ENCODE measurements around the gene PIP5KL1. TPM values are rescaled to one million over a fixed set of nuclear protein-coding genes. Genes with fewer than 3 reads are reported as not detected.

The PIP5KL1 gene
- total RNA-seq, 1 donor from 2014 or later, result 3.4 TPM

- Mint-ChIP-seq H3K4me3 (ENCODE audit: low read depth) (peak overlapping the region; percentile 38), H3K27me3 (ENCODE audit: low read depth) (peaks cover 16% of the 10 kb centered on the region), H3K36me3 (ENCODE audit: low read depth) (peaks cover 5% of the 10 kb centered on the region), H3K9me3 (no peaks in the 10 kb centered on the region), H3K4me1 (ENCODE audit: low read depth) (peaks cover 20% of the 10 kb centered on the region), H3K27ac (no peak overlapping the region)
- DNase-seq (ENCODE audit: low spot score), result no peak
- intact Hi-C loops (cut with micrococcal nuclease), result no loop called here
Observed at GRCh38 chr9:127928676-127929624, 1.6 kb downstream of the PIP5KL1 start.

DNA sequence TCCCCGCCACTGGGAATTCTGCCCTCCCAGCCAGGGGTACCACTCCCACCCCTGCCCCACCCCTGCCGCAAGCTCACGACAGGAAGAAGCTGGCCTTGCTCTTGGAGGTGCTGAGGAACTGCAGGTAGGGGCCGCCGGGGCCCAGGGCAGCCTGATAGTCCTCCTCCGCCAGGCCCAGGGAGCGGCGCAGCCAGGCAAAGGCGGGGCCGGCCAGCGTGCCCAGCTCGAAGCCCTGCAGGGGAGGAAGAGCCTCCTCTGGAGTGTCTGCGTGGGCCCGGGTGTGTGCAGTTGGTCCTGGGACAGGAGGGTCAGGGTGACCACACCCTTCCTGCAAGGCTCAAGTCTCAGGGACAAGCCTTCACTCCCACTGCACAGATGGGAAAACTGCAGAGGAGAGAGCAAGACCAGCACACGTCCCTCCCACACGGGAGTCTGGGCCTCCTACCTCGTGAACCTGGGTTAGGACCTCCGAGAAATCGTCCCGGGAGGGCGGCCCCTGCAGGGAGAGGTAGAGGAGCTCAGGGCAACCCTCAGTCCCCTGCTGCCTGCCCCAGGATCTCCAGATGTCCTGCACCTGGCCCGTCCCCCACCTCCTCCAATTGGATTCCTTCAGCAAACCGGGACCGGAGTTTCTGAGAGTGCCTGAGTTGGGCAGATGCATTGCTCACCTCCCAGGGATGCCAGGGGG lies 2.4 kb downstream of the PIP5KL1 start:
- no peak for DNase-seq (ENCODE audit: low spot score)
- peak overlapping the region; percentile 38 for H3K4me3 Mint-ChIP-seq (ENCODE audit: low read depth)
- H3K27ac Mint-ChIP-seq, result no peak overlapping the region
- no peaks in the 10 kb centered on the region for H3K9me3 Mint-ChIP-seq
- peaks cover 20% of the 10 kb centered on the region for H3K4me1 Mint-ChIP-seq (ENCODE audit: low read depth)
- H3K36me3 Mint-ChIP-seq (ENCODE audit: low read depth), result peaks cover 4% of the 10 kb centered on the region
- intact Hi-C loops (cut with micrococcal nuclease), result no loop called here
- H3K27me3 Mint-ChIP-seq (ENCODE audit: low read depth), result peaks cover 19% of the 10 kb centered on the region

DNA sequence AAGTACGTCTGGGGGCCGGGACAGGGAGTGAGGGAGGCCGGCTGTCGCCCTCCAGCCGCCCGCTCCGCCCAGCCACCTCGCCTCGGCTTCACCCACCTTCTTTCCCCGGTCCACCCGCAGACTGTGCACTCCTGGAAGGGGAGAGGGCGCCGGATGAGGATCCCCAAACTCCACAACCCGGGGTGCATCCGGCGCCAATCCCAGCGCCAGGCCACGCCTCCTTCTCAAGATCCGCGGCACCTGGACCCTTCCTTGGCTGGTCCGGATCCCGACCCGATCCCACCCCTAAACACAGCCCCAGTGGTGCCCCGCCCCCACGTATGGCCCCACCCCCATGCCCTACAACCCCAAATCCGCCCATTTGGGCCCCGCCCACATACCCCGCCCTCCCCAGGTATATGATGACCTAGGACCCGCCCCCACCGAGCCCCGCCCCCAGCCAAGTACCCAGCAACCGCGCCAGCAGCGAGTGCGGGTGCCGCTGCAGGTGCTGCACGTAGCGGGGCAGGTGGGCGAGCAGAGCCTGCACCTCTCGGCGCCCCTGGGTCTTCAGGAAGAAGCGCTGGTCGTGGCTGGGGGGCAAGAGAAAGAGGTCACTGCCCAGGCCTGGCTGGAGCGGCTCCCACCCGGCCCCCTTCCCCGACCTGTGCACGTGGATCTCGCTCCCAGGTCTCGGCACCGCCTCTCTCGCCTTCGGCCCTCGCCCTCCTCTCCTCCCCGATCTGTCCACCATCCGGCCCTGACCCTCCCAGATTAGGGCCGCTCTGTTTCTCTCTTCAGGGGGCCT lies 3.2 kb downstream of the PIP5KL1 start:
- H3K4me3 Mint-ChIP-seq (ENCODE audit: low read depth), result peak overlapping the region; percentile 54
- intact Hi-C loops (cut with micrococcal nuclease), result no loop called here
- H3K9me3 Mint-ChIP-seq, result no peaks in the 10 kb centered on the region
- H3K4me1 Mint-ChIP-seq (ENCODE audit: low read depth), result peaks cover 20% of the 10 kb centered on the region
- DNase-seq (ENCODE audit: low spot score), result no peak
- no peak overlapping the region for H3K27ac Mint-ChIP-seq
- H3K36me3 Mint-ChIP-seq (ENCODE audit: low read depth), result no peaks in the 10 kb centered on the region
- H3K27me3 Mint-ChIP-seq (ENCODE audit: low read depth), result peaks cover 19% of the 10 kb centered on the region

GRCh38 chr9:127926906-127927200 lies 3.7 kb downstream of the PIP5KL1 start:
- Mint-ChIP-seq H3K27ac (no peak overlapping the region), H3K4me3 (ENCODE audit: low read depth) (no peak overlapping the region), H3K36me3 (ENCODE audit: low read depth) (no peaks in the 10 kb centered on the region), H3K4me1 (ENCODE audit: low read depth) (peaks cover 22% of the 10 kb centered on the region), H3K9me3 (no peaks in the 10 kb centered on the region), H3K27me3 (ENCODE audit: low read depth) (peaks cover 23% of the 10 kb centered on the region)
- intact Hi-C loops (cut with micrococcal nuclease), result no loop called here
- DNase-seq (ENCODE audit: low spot score), result no peak

DNA sequence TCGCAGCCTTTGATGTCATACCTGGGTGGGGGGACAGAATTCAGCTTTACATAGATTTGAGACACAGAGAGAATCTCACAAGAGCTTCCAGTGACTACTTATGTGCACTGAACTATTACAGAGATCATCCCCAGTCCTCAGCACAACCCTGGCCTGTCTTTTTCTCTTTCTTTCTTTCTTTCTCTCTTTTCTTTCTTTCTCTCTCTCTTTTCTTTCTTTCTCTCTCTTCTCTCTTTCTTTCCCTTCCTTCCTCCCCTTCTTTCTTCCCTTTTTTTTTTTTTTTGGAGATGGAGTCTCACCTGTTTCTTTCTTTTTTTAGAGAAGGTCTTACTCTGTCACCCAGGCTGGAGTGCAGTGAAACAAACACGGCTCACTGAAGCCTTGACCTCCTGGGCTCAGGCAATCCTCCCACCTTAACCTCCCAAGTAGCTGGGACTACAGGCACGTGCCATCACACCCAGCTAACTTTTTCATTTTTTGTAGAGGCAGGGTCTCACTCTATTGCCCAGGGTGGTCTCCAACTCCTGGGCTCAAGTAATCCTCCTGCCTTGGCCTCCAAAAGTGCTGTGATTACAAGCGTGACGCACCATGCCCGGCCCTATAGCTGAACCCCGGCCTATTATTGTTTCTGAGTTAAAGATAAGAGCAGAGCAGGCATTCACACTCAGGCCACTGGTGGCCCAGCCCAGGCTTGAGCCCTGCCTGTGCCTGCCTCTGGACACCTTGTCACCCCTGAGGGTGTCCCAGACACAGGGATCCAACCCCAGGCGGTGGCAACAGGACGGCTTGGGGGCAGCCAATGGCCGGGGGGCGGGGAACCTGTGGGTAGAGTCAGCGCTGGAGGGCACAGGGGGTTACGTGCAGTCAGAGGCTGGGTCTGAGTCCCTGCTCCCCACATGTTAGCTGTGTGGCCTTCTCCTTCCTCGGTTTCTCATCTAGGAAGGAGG lies 4.3 kb downstream of the PIP5KL1 start:
- Mint-ChIP-seq H3K36me3 (ENCODE audit: low read depth) (no peaks in the 10 kb centered on the region), H3K4me1 (ENCODE audit: low read depth) (peaks cover 20% of the 10 kb centered on the region), H3K27ac (no peak overlapping the region), H3K27me3 (ENCODE audit: low read depth) (peaks cover 23% of the 10 kb centered on the region), H3K4me3 (ENCODE audit: low read depth) (no peak overlapping the region), H3K9me3 (no peaks in the 10 kb centered on the region)
- no peak for DNase-seq (ENCODE audit: low spot score)
- intact Hi-C loops (cut with micrococcal nuclease), result no loop called here

DNA sequence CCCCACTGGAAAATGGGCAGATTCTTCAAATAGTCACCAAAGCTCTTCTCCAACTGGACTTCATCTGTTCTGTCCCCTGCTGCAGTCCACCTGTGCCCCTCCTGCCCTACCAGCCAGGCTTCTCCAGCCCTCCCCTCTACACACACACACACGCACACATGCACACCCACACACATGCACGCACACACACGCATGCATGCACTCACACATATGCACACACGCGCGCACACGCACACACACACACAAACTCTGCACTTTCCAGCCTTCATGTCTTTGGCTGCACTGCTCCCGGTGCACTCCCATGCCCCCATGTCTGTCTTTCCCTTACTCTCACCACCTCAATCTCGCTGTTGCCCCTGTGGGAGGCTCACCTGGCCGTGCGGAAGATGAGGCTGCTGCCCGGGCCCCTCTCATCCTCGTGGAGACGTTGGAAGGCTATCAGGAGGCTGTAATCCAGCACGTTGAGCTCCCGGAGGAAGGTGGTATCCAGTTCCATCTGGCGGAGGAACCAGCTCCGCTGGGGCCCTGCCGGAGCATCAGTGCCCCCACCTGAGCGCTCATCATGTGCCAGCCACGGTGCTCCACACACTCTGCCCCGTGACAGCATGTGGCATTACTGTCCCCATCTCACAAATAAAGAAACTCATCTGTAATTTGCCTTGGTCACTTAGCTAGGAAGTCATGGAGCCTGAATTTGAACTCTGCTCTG lies 5.7 kb downstream of the PIP5KL1 start:
- H3K4me1 Mint-ChIP-seq (ENCODE audit: low read depth), result peaks cover 15% of the 10 kb centered on the region
- H3K4me3 Mint-ChIP-seq (ENCODE audit: low read depth), result no peak overlapping the region
- H3K36me3 Mint-ChIP-seq (ENCODE audit: low read depth), result no peaks in the 10 kb centered on the region
- no peaks in the 10 kb centered on the region for H3K9me3 Mint-ChIP-seq
- intact Hi-C loops (cut with micrococcal nuclease), result no loop called here
- no peak for DNase-seq (ENCODE audit: low spot score)
- peaks cover 23% of the 10 kb centered on the region for H3K27me3 Mint-ChIP-seq (ENCODE audit: low read depth)
- no peak overlapping the region for H3K27ac Mint-ChIP-seq

GRCh38 chr9:127923771-127924170 lies 6.8 kb downstream of the PIP5KL1 start:
- Mint-ChIP-seq H3K36me3 (ENCODE audit: low read depth) (no peaks in the 10 kb centered on the region), H3K27ac (no peak overlapping the region), H3K9me3 (no peaks in the 10 kb centered on the region), H3K4me3 (ENCODE audit: low read depth) (no peak overlapping the region), H3K4me1 (ENCODE audit: low read depth) (peaks cover 22% of the 10 kb centered on the region), H3K27me3 (ENCODE audit: low read depth) (peaks cover 20% of the 10 kb centered on the region)
- DNase-seq (ENCODE audit: low spot score), result no peak
- intact Hi-C loops (cut with micrococcal nuclease), result no loop called here

DNA sequence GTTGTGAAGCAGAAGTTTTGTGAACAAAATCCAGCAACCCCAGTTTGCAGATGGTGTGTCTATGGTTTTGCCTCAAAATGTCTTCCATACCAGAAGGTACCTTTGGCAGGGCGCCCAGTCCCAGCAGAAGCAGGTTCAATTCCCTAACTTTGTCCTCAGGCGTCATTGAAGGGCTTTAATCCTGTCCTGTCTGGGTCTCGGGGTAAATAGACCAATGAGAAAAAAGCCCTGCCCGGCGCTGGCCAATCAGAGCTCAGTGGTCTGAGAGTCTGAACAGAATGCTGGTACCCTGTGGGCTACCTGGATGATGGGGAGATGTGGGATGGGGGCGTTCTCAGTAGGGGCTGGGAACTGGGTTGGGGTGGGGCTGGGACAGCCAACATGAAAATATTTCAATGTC lies 7.5 kb downstream of the PIP5KL1 start:
- Mint-ChIP-seq H3K4me3 (ENCODE audit: low read depth) (no peak overlapping the region), H3K27ac (no peak overlapping the region), H3K27me3 (ENCODE audit: low read depth) (peaks cover 16% of the 10 kb centered on the region), H3K4me1 (ENCODE audit: low read depth) (peaks cover 25% of the 10 kb centered on the region), H3K9me3 (no peaks in the 10 kb centered on the region), H3K36me3 (ENCODE audit: low read depth) (no peaks in the 10 kb centered on the region)
- DNase-seq (ENCODE audit: low spot score), result no peak
- intact Hi-C loops (cut with micrococcal nuclease), result no loop called here

DNA sequence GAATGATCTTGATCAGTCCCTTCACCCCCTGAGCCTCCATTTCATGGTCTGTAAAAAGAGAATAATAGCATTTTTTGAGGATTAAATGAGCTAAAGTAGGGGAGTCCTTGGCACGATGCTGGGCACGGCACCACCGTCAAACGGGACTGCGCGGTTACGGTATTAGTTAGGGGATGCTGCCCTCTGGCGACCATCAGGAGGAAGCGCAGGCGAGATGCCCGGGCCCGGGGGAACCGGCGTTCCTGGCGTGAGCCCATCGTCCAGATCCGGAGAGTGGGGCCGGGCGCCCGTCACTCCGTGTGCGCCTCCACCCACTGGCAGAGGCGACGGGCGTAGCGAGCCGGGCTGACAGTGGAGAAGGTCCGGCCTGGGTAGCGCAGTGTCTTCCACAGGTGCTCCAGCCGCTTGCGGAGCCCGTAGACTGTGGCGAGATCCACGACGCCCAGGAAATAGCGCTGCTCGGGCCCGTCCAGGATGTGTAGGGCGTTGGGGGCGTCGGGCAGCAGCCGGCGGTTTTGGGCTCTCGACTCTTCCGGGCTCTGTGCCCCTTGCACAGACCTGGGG lies 8.9 kb downstream of the PIP5KL1 start:
- intact Hi-C loops (cut with micrococcal nuclease), result loop anchor here (1.0 to 2.0 kb wide), 2 partner anchors 119 to 186 kb away; partner anchors contain the start of genes FPGS and TOR2A
- Mint-ChIP-seq H3K36me3 (ENCODE audit: low read depth) (no peaks in the 10 kb centered on the region), H3K27ac (no peak overlapping the region), H3K4me3 (ENCODE audit: low read depth) (peak overlapping the region; percentile 34), H3K4me1 (ENCODE audit: low read depth) (peaks cover 29% of the 10 kb centered on the region), H3K9me3 (no peaks in the 10 kb centered on the region), H3K27me3 (ENCODE audit: low read depth) (peaks cover 16% of the 10 kb centered on the region)
- DNase-seq (ENCODE audit: low spot score), result peak; percentile 69

GRCh38 chr9:127920794-127921193 lies 9.8 kb downstream of the PIP5KL1 start:
- peaks cover 12% of the 10 kb centered on the region for H3K27me3 Mint-ChIP-seq (ENCODE audit: low read depth)
- no peaks in the 10 kb centered on the region for H3K36me3 Mint-ChIP-seq (ENCODE audit: low read depth)
- no peak for DNase-seq (ENCODE audit: low spot score)
- intact Hi-C loops (cut with micrococcal nuclease), result loop anchor here (1.0 to 2.0 kb wide), 2 partner anchors 118 to 185 kb away; partner anchors contain the start of genes FPGS and TOR2A
- no peak overlapping the region for H3K4me3 Mint-ChIP-seq (ENCODE audit: low read depth)
- H3K4me1 Mint-ChIP-seq (ENCODE audit: low read depth), result peaks cover 31% of the 10 kb centered on the region
- H3K27ac Mint-ChIP-seq, result no peak overlapping the region
- no peaks in the 10 kb centered on the region for H3K9me3 Mint-ChIP-seq

DNA sequence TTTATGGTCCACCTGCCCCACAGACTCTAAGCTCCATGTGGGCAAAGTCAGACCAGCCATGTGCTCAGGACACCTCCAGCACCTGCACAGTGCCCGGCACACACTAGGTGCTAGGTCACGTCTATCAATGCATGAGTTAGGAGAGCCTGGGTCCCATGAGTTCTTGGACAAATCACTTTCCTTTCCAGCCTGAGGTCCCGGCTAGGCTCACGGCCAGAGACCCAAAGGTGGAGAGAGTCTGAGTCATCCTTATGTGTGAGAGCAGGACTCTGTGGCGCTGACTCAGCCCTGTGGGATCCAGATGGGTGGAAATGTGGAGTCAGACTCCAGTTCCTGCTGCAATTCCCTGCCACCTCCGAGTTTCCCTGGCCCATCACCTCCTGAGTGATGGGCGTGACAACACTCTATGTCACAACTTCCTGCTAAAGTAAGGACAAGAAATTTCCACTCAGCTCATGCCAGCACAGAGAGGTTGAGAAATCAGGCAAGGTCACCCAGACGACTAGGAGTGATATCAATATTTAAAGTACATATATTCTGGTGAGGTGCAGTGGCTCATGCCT lies 11.2 kb downstream of the PIP5KL1 start:
- no peaks in the 10 kb centered on the region for H3K36me3 Mint-ChIP-seq (ENCODE audit: low read depth)
- peaks cover 34% of the 10 kb centered on the region for H3K4me1 Mint-ChIP-seq (ENCODE audit: low read depth)
- H3K9me3 Mint-ChIP-seq, result no peaks in the 10 kb centered on the region
- intact Hi-C loops (cut with micrococcal nuclease), result loop anchor here (2.0 to 10.0 kb wide), 4 partner anchors 15 to 305 kb away; partner anchors contain the start of genes CDK9 and STXBP1
- peaks cover 7% of the 10 kb centered on the region for H3K27me3 Mint-ChIP-seq (ENCODE audit: low read depth)
- peak overlapping the region; percentile 38 for H3K27ac Mint-ChIP-seq
- no peak for DNase-seq (ENCODE audit: low spot score)
- peak overlapping the region; percentile 40 for H3K4me3 Mint-ChIP-seq (ENCODE audit: low read depth)
